Upper lobe of left lung (tissue), 6 donors: ENCODE measurements around the gene OR2D3. TPM values are rescaled to one million over a fixed set of nuclear protein-coding genes. Genes with fewer than 3 reads are reported as not detected.

Experiments used
- ATAC-seq, 2 donors: fragments of 200-7000 bp; cut with Tn5 transposase; one replicate each; pipeline ENCODE4 v1.9.1; 2022; ENCODE audit warnings: mild to moderate bottlenecking in 2 of 2, moderate library complexity in 2 of 2; ENCODE audit not compliant: low FRiP score in 2 of 2
- DNase-seq, 2 donors: peaks; one replicate each; pipeline ENCODE4 v3.0.0-alpha.2; 2019 to 2020
- H3K27ac ChIP-seq, 4 donors: fragments of 200-600 bp; sonication (generic); one replicate each; pipeline ENCODE4 v1.5.1; 2016 to 2019
- H3K27me3 ChIP-seq, 4 donors: fragments of 200-600 bp; sonication (generic); one replicate each; pipeline ENCODE4 v1.5.1; 2017 to 2019
- H3K36me3 ChIP-seq, 4 donors: fragments of 200-600 bp; sonication (generic); one replicate each; pipeline ENCODE4 v1.5.1; 2016 to 2019
- H3K4me1 ChIP-seq, 4 donors: fragments of 200-600 bp; sonication (generic); one replicate each; pipeline ENCODE4 v1.5.1; 2018 to 2019
- H3K4me3 ChIP-seq, 4 donors: fragments of 200-600 bp; sonication (generic); one replicate each; pipeline ENCODE4 v1.5.1; 2017 to 2019; ENCODE audit warnings: mild to moderate bottlenecking in 2 of 4, moderate library complexity in 1 of 4
- H3K9me3 ChIP-seq, 4 donors: fragments of 200-600 bp; sonication (generic); one replicate each; pipeline ENCODE4 v1.5.1; 2018 to 2019
- CTCF ChIP-seq, 6 experiments: fragments of 450-650 bp in 4 of 6; fragments of 200-600 bp in 2 of 6; sonication (generic) in 2 of 6; IDR thresholded peaks; one replicate each; pipeline ENCODE4 v1.5.1; 2016 to 2019; ENCODE audit warnings: antibody characterized with exemption in 6 of 6
- EP300 ChIP-seq, 4 donors: sonication (generic); formaldehyde crosslinking; IDR thresholded peaks; one replicate each; pipeline ENCODE4 v1.5.1; 2017; ENCODE audit warnings: antibody characterized with exemption in 4 of 4, control low read depth in 2 of 4
- POLR2A ChIP-seq, 4 donors: fragments of 450-650 bp; IDR thresholded peaks; one replicate each; pipeline ENCODE4 v1.5.1; 2016 to 2017; ENCODE audit warnings: antibody characterized with exemption in 4 of 4, mild to moderate bottlenecking in 2 of 4
- POLR2AphosphoS5 ChIP-seq, 2 donors: sonication (generic); formaldehyde crosslinking; IDR thresholded peaks; one replicate each; pipeline ENCODE4 v1.5.1; 2017; ENCODE audit warnings: antibody characterized with exemption in 2 of 2
- WGBS, 2 donors: methylation state at CpG; one replicate each; pipeline ENCODE4 v1.1.5; 2017 to 2018; 5-methylcytosine and 5-hydroxymethylcytosine counted together
- total RNA-seq, 6 donors: library from RNA; depleted of rRNA in 4 of 6; stranded (reverse); fragments of >200 nt in 4 of 6; gene quantifications; one replicate each; pipeline versions ENCODE4 v1.1.0 to v1.2.1, GENCODE V29; 2016 to 2021
- donor health status: DM: no; HTN: no; CAD: no; lungs with moderate emphysema.
- donor health status: DM: no; HTN: yes; CAD: no; lungs with severe emphysema.

The OR2D3 gene
- total RNA-seq, 6 donors from 2014 or later = not detected

- DNase-seq = no peak
- H3K27me3 ChIP-seq = no peaks in the 10 kb centered on the region
- peak in 1 of 2 donors; percentile 23 for ATAC-seq
- WGBS, 2 donors = 60 to 67% methylated on average over 3 of the region's 3 CpGs
- H3K27ac ChIP-seq = no peak overlapping the region
- no peak overlapping the region for H3K4me3 ChIP-seq
- no peaks in the 10 kb centered on the region for H3K4me1 ChIP-seq
- H3K9me3 ChIP-seq = no peaks in the 10 kb centered on the region
- no peaks in the 10 kb centered on the region for H3K36me3 ChIP-seq
- no peak for TF ChIP-seq POLR2A (IDR thresholded peaks at IDR 0.05)
- no peak for TF ChIP-seq CTCF (IDR thresholded peaks at IDR 0.05)
- no peak for TF ChIP-seq EP300 (IDR thresholded peaks at IDR 0.05)
- TF ChIP-seq POLR2AphosphoS5 (IDR thresholded peaks at IDR 0.05) = no peak
These were observed 8.9 kb upstream of the OR2D3 start for GRCh38 chr11:6911948-6912347.

- no peaks in the 10 kb centered on the region for H3K9me3 ChIP-seq
- H3K4me1 ChIP-seq = no peaks in the 10 kb centered on the region
- WGBS, 2 donors = 26 to 48% methylated on average over 2 of the region's 2 CpGs
- H3K27ac ChIP-seq = no peak overlapping the region
- ATAC-seq (no peak), DNase-seq (no peak)
- TF ChIP-seq EP300 (IDR thresholded peaks at IDR 0.05) = no peak
- no peak overlapping the region for H3K4me3 ChIP-seq
- no peaks in the 10 kb centered on the region for H3K36me3 ChIP-seq
- H3K27me3 ChIP-seq = no peaks in the 10 kb centered on the region
These were observed 1.1 kb upstream of the OR2D3 start for GRCh38 chr11:6919698-6920097.

GRCh38 chr11:6925007-6925577 is 4.3 kb downstream of the OR2D3 start:
- Histone ChIP-seq H3K27ac (no peak overlapping the region), H3K4me1 (peaks cover 3 to 16% (median 12%) of the 10 kb centered on the region in 4 donors), H3K27me3 (no peaks in the 10 kb centered on the region), H3K36me3 (no peaks in the 10 kb centered on the region), H3K4me3 (no peak overlapping the region), H3K9me3 (no peaks in the 10 kb centered on the region)
- DNase-seq (no peak), ATAC-seq (no peak)
- TF ChIP-seq CTCF (IDR thresholded peaks at IDR 0.05) (no peak), EP300 (IDR thresholded peaks at IDR 0.05) (no peak), POLR2AphosphoS5 (IDR thresholded peaks at IDR 0.05) (no peak), POLR2A (IDR thresholded peaks at IDR 0.05) (no peak)

- peak overlapping the region in 1 of 4 donors; percentile 51 for H3K27ac ChIP-seq
- no peaks in the 10 kb centered on the region for H3K27me3 ChIP-seq
- TF ChIP-seq CTCF (IDR thresholded peaks at IDR 0.05) (no peak), POLR2AphosphoS5 (IDR thresholded peaks at IDR 0.05) (no peak), POLR2A (IDR thresholded peaks at IDR 0.05) (no peak)
- H3K9me3 ChIP-seq = no peaks in the 10 kb centered on the region
- peak in 1 of 2 donors; percentile 37 for ATAC-seq
- 52 to 57% methylated on average over 2 of the region's 2 CpGs for WGBS, 2 donors
- H3K4me1 ChIP-seq = peaks cover 3 to 16% (median 12%) of the 10 kb centered on the region in 4 donors
- no peaks in the 10 kb centered on the region for H3K36me3 ChIP-seq
- DNase-seq = no peak
- peak overlapping the region in 3 of 4 donors; percentile 58 to 61 (median 61) for H3K4me3 ChIP-seq
These were observed 4.9 kb downstream of the OR2D3 start for GRCh38 chr11:6925636-6926207.

- H3K27me3 ChIP-seq = no peaks in the 10 kb centered on the region
- TF ChIP-seq CTCF (IDR thresholded peaks at IDR 0.05) (no peak), POLR2AphosphoS5 (IDR thresholded peaks at IDR 0.05) (no peak), EP300 (IDR thresholded peaks at IDR 0.05) (no peak), POLR2A (IDR thresholded peaks at IDR 0.05) (no peak)
- peak; percentile 74 to 90 for DNase-seq
- H3K4me1 ChIP-seq = peaks cover 3 to 16% (median 12%) of the 10 kb centered on the region in 4 donors
- peak within 1 kb of the TSS in 3 of 4 donors; percentile 22 to 64 (median 51) for H3K27ac ChIP-seq
- H3K4me3 ChIP-seq = peak within 1 kb of the TSS; percentile 12 to 61 (median 60)
- 0 to 2% methylated on average over 13 to 51 of the region's 61 CpGs for WGBS, 2 donors
- H3K9me3 ChIP-seq = no peaks in the 10 kb centered on the region
- peak; percentile 85 to 95 for ATAC-seq
- H3K36me3 ChIP-seq = no peaks in the 10 kb centered on the region
These were observed 5.6 kb downstream of the OR2D3 start, which contains the start of gene ZNF215 for GRCh38 chr11:6926208-6927029. TSS of gene ZNF215 (plus strand) at chr11:6926426. CDS start at chr11:6932273, 5,847 bp downstream.
